Liver (tissue), 9 donors: ENCODE results near the gene PPP1R26. TPM values are rescaled to one million over a fixed set of nuclear protein-coding genes. Genes with fewer than 3 reads are reported as not detected.

Experiments
- DNase-seq: peaks from one replicate; pipeline ENCODE4 v3.0.0-alpha.2; 2017; ENCODE audit warnings: low spot score
- H3K27ac ChIP-seq, 2 donors: one replicate each; pipeline ENCODE4 v1.7.0; 2013; ENCODE audit warnings: inconsistent platforms in 2 of 2, low read length in 2 of 2, control low read depth in 1 of 2, low read depth in 1 of 2, mild to moderate bottlenecking in 1 of 2
- H3K27me3 ChIP-seq, 4 donors: one replicate each; pipeline versions ENCODE4 v1.6.1 to v1.7.0; 2013; ENCODE audit warnings: low read length in 3 of 4, inconsistent platforms in 1 of 4, mild to moderate bottlenecking in 1 of 4, moderate library complexity in 1 of 4; ENCODE audit not compliant: control insufficient read depth in 4 of 4, insufficient read depth in 4 of 4
- H3K36me3 ChIP-seq, 4 donors: one replicate each; pipeline versions ENCODE4 v1.6.1 to v1.7.0; 2013; ENCODE audit warnings: low read length in 3 of 4, mild to moderate bottlenecking in 3 of 4, low read depth in 1 of 4, moderate library complexity in 1 of 4; ENCODE audit not compliant: control insufficient read depth in 4 of 4, insufficient read depth in 3 of 4
- H3K4me1 ChIP-seq, 4 donors: one replicate each; pipeline versions ENCODE4 v1.6.1 to v1.7.0; 2013; ENCODE audit warnings: low read length in 3 of 4, mild to moderate bottlenecking in 3 of 4, moderate library complexity in 1 of 4; ENCODE audit not compliant: control insufficient read depth in 4 of 4, insufficient read depth in 4 of 4
- H3K4me3 ChIP-seq, 3 donors: one replicate each; pipeline versions ENCODE4 v1.6.1 to v1.7.0; 2013; ENCODE audit warnings: low read length in 3 of 3, control low read depth in 1 of 3, low read depth in 1 of 3, mild to moderate bottlenecking in 1 of 3
- H3K9ac ChIP-seq, 2 donors: one replicate each; pipeline ENCODE4 v1.7.0; 2013; ENCODE audit warnings: low read length in 2 of 2, mild to moderate bottlenecking in 2 of 2, moderate library complexity in 2 of 2, control low read depth in 1 of 2, low read depth in 1 of 2
- H3K9me3 ChIP-seq, 4 donors: one replicate each; pipeline versions ENCODE4 v1.6.1 to v1.7.0; 2013; ENCODE audit warnings: low read length in 3 of 4; ENCODE audit not compliant: control insufficient read depth in 4 of 4
- ATF3 ChIP-seq: IDR thresholded peaks from 2 replicates; pipeline ENCODE4 v1.6.1; 2016; ENCODE audit warnings: antibody characterized with exemption
- CTCF ChIP-seq: fragments of 150-350 bp; IDR thresholded peaks from 2 replicates; pipeline ENCODE4 v1.5.1; 2017; ENCODE audit warnings: improper control_type of control experiment, low read depth, low read length; ENCODE audit not compliant: missing input control
- EGR1 ChIP-seq, 2 donors: IDR thresholded peaks; 2 replicates each; pipeline ENCODE4 v1.6.1; 2016 to 2018; ENCODE audit warnings: antibody characterized with exemption in 2 of 2, low read depth in 2 of 2
- FOXA1 ChIP-seq: IDR thresholded peaks from 2 replicates; pipeline ENCODE4 v1.6.1; 2016; ENCODE audit warnings: antibody characterized with exemption
- FOXA2 ChIP-seq: IDR thresholded peaks from 2 replicates; pipeline ENCODE4 v1.6.1; 2016; ENCODE audit warnings: antibody characterized with exemption
- GABPA ChIP-seq, 2 donors: IDR thresholded peaks in 1 of 2; conservative IDR thresholded peaks in 1 of 2; 2 replicates each; pipeline ENCODE4 v1.6.1; 2016; ENCODE audit warnings: antibody characterized with exemption in 2 of 2, mild to moderate bottlenecking in 1 of 2, moderate library complexity in 1 of 2
- HNF4A ChIP-seq, 2 donors: conservative IDR thresholded peaks; 2 replicates each; pipeline ENCODE4 v1.6.1; 2016; ENCODE audit warnings: antibody characterized with exemption in 2 of 2, mild to moderate bottlenecking in 2 of 2
- HNF4G ChIP-seq: IDR thresholded peaks from 2 replicates; pipeline ENCODE4 v1.6.1; 2016; ENCODE audit warnings: antibody characterized with exemption
- JUND ChIP-seq, 2 donors: IDR thresholded peaks; 2 replicates each; pipeline ENCODE4 v1.6.1; 2016; ENCODE audit warnings: antibody characterized with exemption in 2 of 2
- MAX ChIP-seq: IDR thresholded peaks from 2 replicates; pipeline ENCODE4 v1.6.1; 2016; ENCODE audit warnings: antibody characterized with exemption
- NR2F2 ChIP-seq: IDR thresholded peaks from 2 replicates; pipeline ENCODE4 v1.6.1; 2016; ENCODE audit warnings: antibody characterized with exemption
- RAD21 ChIP-seq, 2 donors: IDR thresholded peaks; 2 replicates each; pipeline ENCODE4 v1.6.1; 2016; ENCODE audit warnings: antibody characterized with exemption in 2 of 2, mild to moderate bottlenecking in 2 of 2
- RXRA ChIP-seq, 2 donors: IDR thresholded peaks; 2 replicates each; pipeline ENCODE4 v1.6.1; 2017 to 2018; ENCODE audit warnings: antibody characterized with exemption in 2 of 2, mild to moderate bottlenecking in 1 of 2
- SP1 ChIP-seq: IDR thresholded peaks from 2 replicates; pipeline ENCODE4 v1.6.1; 2018; ENCODE audit warnings: antibody characterized with exemption, mild to moderate bottlenecking
- TAF1 ChIP-seq: conservative IDR thresholded peaks from 2 replicates; pipeline ENCODE4 v1.6.1; 2016; ENCODE audit warnings: antibody characterized with exemption, mild to moderate bottlenecking
- YY1 ChIP-seq: IDR thresholded peaks from 2 replicates; pipeline ENCODE4 v1.6.1; 2016; ENCODE audit warnings: antibody characterized with exemption, mild to moderate bottlenecking
- ZBTB33 ChIP-seq: IDR thresholded peaks from 2 replicates; pipeline ENCODE4 v1.6.1; 2016; ENCODE audit warnings: antibody characterized with exemption
- WGBS: extraction: QIAGEN DNeasy Blood & Tissue Kit; methylation state at CpG from one replicate; pipeline ENCODE4 v1.1.7; 2013; 5-methylcytosine and 5-hydroxymethylcytosine counted together
- polyA plus RNA-seq, 2 donors: library from polyadenylated mRNA; stranded (reverse) in 1 of 2; unstranded in 1 of 2; fragments of 200-250 nt in 1 of 2; fragments of >200 nt in 1 of 2; fragmentation: Nextera tagmentation in 1 of 2; extraction: Ambion mirVana in 1 of 2; gene quantifications; one replicate each; pipeline versions ENCODE4 v1.2.1 to v1.2.3, GENCODE V29; 2013 to 2015
- total RNA-seq, 2 donors: library from RNA; depleted of rRNA; stranded (reverse); fragments of >200 nt; gene quantifications; one replicate each; pipeline ENCODE4 v1.2.3, GENCODE V29; 2014
- donor health status: healthy.
- donor health status: healthy.
- donor health status: healthy.
- donor health status: healthy.
- donor health status: healthy.

Gene PPP1R26
- total and polyA plus RNA-seq, 4 donors = 1.5 to 9.5 (median 4.2) TPM

- Histone ChIP-seq H3K9me3 (no peaks in the 10 kb centered on the region), H3K4me1 (peaks cover 2 to 34% (median 20%) of the 10 kb centered on the region in 4 donors), H3K27ac (no peak overlapping the region), H3K9ac (no peak overlapping the region), H3K4me3 (no peak overlapping the region), H3K36me3 (peaks cover 2 to 32% (median 10%) of the 10 kb centered on the region in 4 donors), H3K27me3 (no peaks in the 10 kb centered on the region)
- 95% methylated on average over 33 of the region's 33 CpGs for WGBS
- no peak for TF ChIP-seq NR2F2
- no peak for TF ChIP-seq ATF3
- TF ChIP-seq SP1 = no peak
- no peak for TF ChIP-seq FOXA1
- no peak for TF ChIP-seq GABPA (IDR thresholded peaks at IDR 0.05 in 1 of 2, conservative IDR thresholded peaks at IDR 0.05 in 1 of 2)
- TF ChIP-seq CTCF = no peak
- no peak for TF ChIP-seq YY1
- TF ChIP-seq TAF1 = no peak
- no peak for TF ChIP-seq FOXA2
- no peak for TF ChIP-seq HNF4G
- DNase-seq = no peak
Observed at GRCh38 chr9:135486267-135487065, 6.9 kb downstream of the PPP1R26 start.

- Histone ChIP-seq H3K36me3 (peaks cover 2 to 32% (median 10%) of the 10 kb centered on the region in 4 donors), H3K9me3 (no peaks in the 10 kb centered on the region), H3K9ac (no peak overlapping the region), H3K27ac (no peak overlapping the region), H3K4me3 (no peak overlapping the region), H3K4me1 (peaks cover 2 to 32% (median 20%) of the 10 kb centered on the region in 4 donors), H3K27me3 (no peaks in the 10 kb centered on the region)
- TF ChIP-seq HNF4A (conservative IDR thresholded peaks at IDR 0.05) (no peak), FOXA1 (no peak), YY1 (no peak), ATF3 (no peak), NR2F2 (no peak), CTCF (no peak), HNF4G (no peak), SP1 (no peak), ZBTB33 (no peak), EGR1 (IDR thresholded peaks at IDR 0.05; ENCODE audit: low read depth in 2 of 2) (no peak), JUND (IDR thresholded peaks at IDR 0.05) (no peak), RAD21 (IDR thresholded peaks at IDR 0.05) (no peak), FOXA2 (no peak), RXRA (IDR thresholded peaks at IDR 0.05) (no peak), MAX (no peak)
- WGBS = 96% methylated on average over 40 of the region's 40 CpGs
- no peak for DNase-seq
Observed at GRCh38 chr9:135487281-135488012, 7.9 kb downstream of the PPP1R26 start.
